Vagina (tissue), 2 donors: ENCODE measurements around the gene CD33.

Experiments used
- POLR2A ChIP-seq, 2 donors: fragments of 450-650 bp; IDR thresholded peaks; one replicate each; pipeline ENCODE4 v1.6.1; 2017; ENCODE audit warnings: antibody characterized with exemption in 2 of 2, mild to moderate bottlenecking in 2 of 2, moderate library complexity in 2 of 2
- POLR2AphosphoS5 ChIP-seq, 2 donors: sonication (generic); formaldehyde crosslinking; IDR thresholded peaks; one replicate each; pipeline ENCODE4 v1.9.0; 2017; ENCODE audit warnings: antibody characterized with exemption in 2 of 2, mild to moderate bottlenecking in 2 of 2, low read depth in 1 of 2; ENCODE audit not compliant: insufficient read depth in 1 of 2
- TF ChIP-seq, protein P1 (sequence below), 3 experiments: fragments of 450-650 bp in 2 of 3; fragments of 200-600 bp in 1 of 3; sonication (generic) in 1 of 3; IDR thresholded peaks; one replicate each; pipeline ENCODE4 v1.5.1; 2017 to 2019; ENCODE audit warnings: antibody characterized with exemption in 3 of 3, mild to moderate bottlenecking in 2 of 3, moderate library complexity in 2 of 3

- TF ChIP-seq, protein P1, sequence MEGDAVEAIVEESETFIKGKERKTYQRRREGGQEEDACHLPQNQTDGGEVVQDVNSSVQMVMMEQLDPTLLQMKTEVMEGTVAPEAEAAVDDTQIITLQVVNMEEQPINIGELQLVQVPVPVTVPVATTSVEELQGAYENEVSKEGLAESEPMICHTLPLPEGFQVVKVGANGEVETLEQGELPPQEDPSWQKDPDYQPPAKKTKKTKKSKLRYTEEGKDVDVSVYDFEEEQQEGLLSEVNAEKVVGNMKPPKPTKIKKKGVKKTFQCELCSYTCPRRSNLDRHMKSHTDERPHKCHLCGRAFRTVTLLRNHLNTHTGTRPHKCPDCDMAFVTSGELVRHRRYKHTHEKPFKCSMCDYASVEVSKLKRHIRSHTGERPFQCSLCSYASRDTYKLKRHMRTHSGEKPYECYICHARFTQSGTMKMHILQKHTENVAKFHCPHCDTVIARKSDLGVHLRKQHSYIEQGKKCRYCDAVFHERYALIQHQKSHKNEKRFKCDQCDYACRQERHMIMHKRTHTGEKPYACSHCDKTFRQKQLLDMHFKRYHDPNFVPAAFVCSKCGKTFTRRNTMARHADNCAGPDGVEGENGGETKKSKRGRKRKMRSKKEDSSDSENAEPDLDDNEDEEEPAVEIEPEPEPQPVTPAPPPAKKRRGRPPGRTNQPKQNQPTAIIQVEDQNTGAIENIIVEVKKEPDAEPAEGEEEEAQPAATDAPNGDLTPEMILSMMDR (IDR thresholded peaks at IDR 0.05), result no peak
- no peak for TF ChIP-seq POLR2A (IDR thresholded peaks at IDR 0.05)
- TF ChIP-seq POLR2AphosphoS5 (IDR thresholded peaks at IDR 0.05; ENCODE audit: insufficient read depth in 1 of 2, low read depth in 1 of 2), result no peak
Measured at GRCh38 chr19:51252306-51253079, 27.6 kb downstream of the CD33 start.
